IPS-18c (cell line): ENCODE measurements around the gene ALKBH7.

Experiments
- H3K4me3 ChIP-seq: 2 replicates; pipeline ENCODE4 v1.7.0; 2013; ENCODE audit warnings: low read depth, mild to moderate bottlenecking, low read length, moderate library complexity; ENCODE audit not compliant: insufficient read depth
- H3K9me3 ChIP-seq: one replicate; pipeline ENCODE4 v1.6.1; 2013; ENCODE audit warnings: mild to moderate bottlenecking, low read length, moderate library complexity; ENCODE audit not compliant: control insufficient read depth, insufficient read depth

ALKBH7 gene

GRCh38 chr19:6413721-6414643 is 41.4 kb downstream of the ALKBH7 start:
- no peak overlapping the region for H3K4me3 ChIP-seq
- no peaks in the 10 kb centered on the region for H3K9me3 ChIP-seq

GRCh38 chr19:6414793-6415590 is 42.4 kb downstream of the ALKBH7 start:
- no peak overlapping the region for H3K4me3 ChIP-seq
- H3K9me3 ChIP-seq = no peaks in the 10 kb centered on the region

- no peak overlapping the region for H3K4me3 ChIP-seq
- no peaks in the 10 kb centered on the region for H3K9me3 ChIP-seq
Observed at GRCh38 chr19:6415591-6416190, 43.1 kb downstream of the ALKBH7 start.

- Histone ChIP-seq H3K9me3 (no peaks in the 10 kb centered on the region), H3K4me3 (no peak overlapping the region)
Observed at GRCh38 chr19:6416658-6417405, 44.2 kb downstream of the ALKBH7 start.

DNA sequence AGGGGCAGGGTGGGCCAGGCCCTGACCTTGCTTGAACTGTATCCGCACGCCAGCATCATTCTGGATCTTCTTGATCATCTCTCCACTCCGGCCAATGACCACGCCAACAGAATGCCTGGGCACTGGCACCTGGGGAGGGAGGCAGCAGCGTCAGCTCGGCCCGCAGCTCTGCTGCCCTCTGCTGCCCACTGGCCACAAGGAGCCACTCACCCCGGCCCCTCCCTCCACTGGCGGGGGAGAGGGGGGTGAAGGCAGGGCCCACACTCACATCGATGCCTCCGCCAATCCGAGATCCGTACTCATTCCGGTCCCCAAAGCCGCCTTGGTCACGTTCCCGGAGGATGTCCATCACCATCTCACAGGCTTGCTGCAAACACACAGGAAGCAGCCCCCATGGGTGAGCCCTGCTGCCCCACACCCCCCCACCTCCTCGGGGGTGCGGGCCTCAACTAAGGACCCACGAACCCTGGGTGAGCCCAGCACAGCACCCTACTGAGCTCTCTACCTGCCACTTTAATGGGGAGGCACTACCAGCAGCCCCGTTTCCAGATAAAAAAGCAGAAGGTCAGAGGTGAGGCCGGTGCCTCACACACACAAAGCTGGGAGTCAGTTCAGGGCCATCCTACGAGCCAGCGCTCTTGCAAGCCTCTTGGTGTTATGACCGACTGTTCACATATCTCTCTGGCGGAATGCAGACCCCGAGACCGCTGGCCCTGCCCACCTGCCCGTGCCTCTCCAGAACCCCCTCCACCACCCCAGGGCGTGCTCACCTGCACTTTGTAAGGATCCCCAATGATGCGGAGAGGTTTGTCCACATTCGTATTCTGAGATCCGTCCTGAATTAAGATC is 45.3 kb downstream of the ALKBH7 start:
- Histone ChIP-seq H3K9me3 (no peaks in the 10 kb centered on the region), H3K4me3 (no peak overlapping the region)

GRCh38 chr19:6418562-6418932 is 46.0 kb downstream of the ALKBH7 start:
- H3K9me3 ChIP-seq = no peaks in the 10 kb centered on the region
- H3K4me3 ChIP-seq = no peak overlapping the region

DNA sequence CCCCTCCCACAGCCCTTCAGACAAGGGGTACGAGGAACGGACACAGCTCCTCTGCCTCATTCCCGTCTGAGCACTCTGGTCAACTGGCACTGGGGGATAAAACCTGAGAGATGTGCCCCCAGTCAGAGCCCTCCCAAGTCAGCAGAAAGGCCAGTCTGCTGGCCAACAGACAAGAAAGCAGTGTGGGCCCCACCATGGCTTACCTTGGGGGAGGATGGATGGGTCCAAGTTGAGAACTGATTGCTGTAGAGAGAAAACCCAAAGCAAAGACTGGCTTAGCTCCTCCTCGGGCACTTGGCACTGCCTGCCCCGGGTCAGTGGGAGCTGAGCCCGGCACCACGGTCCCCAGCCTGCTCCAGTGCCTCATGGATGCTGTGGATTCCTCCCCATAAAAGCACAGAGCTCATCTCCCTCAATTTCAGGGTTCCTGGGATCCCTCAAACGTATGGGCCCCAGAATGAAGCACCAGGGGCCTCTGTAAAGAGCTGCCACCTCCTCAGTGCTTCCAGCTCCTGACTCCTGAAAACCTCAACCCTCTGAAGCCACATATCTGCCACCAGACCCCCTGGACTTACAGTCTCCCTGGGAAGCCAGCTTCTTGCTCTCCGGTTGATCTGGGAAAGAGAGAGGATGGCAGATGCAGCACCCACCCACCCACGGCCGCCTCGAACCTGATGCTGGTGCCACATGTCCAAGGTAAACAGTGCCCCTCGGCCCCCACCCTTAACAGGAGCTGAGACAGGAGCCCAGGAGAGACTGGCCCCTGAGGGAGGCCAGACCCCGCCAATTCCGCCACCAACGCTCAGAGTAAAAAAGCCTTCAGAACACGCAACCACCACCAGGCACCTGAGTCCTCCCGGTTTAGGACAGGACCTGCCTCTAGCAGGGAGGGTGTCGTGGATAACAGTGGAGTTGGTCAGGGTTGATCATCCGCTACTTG is 48.8 kb downstream of the ALKBH7 start:
- no peak overlapping the region for H3K4me3 ChIP-seq

GRCh38 chr19:6423499-6424194 is 51.1 kb downstream of the ALKBH7 start:
- Histone ChIP-seq H3K4me3 (peak overlapping the region; percentile 90), H3K9me3 (no peaks in the 10 kb centered on the region)

More for the DNA sequence above, 48.8 kb downstream of the ALKBH7 start:
- H3K9me3 ChIP-seq = no peaks in the 10 kb centered on the region

DNA sequence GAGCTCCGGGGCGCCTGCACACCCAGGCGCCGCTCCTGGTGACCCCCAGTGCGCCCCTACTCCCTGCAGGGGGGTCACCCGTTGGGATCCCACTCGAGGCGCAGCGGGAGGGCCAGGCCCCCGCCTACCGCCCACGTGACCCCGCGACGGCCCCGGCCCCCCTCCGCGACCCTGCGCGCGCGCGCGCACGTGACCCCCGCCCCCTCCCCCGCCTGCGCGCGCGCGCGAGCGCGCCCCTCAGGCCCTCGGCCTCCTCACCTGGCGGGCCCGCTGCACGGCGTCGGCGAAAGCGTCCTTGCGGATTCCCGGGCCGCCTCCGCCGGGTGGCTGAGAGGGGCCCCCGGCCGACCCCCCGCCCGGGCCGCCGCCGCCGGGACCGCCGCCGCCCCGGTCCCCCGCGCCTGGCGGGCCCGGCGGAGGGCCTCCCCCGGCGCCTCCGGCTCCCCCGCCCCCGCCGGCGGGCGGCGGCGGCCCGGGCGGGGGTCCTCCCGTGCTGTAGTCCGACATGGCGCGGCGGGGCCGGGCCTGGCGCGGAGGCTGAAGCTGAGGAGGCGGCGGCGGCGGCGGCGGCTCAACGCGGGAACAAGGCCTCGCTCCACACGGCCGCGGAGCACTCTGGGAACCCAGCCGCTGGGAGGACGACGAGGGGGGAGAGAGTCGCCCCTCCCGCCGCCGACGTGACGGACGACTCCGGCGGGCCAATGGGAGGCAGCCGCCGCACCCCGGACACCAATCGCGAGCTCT is 51.8 kb downstream of the ALKBH7 start, which contains the start of gene KHSRP:
TSS of gene KHSRP (minus strand) at position 617 of the 744 bp plus-strand sequence. CDS start at position 507, 110 bp downstream.
- Histone ChIP-seq H3K9me3 (no peaks in the 10 kb centered on the region), H3K4me3 (peak within 1 kb of the TSS; percentile 90)
